NCI-H187 (cell line): ENCODE results near the gene ANKRD7.

Source experiments
- DNase-seq, 2 experiments: peaks; one replicate each; lab custom pipeline; 2025; lab: John Stamatoyannopoulos, UW

The ANKRD7 gene, protein sequence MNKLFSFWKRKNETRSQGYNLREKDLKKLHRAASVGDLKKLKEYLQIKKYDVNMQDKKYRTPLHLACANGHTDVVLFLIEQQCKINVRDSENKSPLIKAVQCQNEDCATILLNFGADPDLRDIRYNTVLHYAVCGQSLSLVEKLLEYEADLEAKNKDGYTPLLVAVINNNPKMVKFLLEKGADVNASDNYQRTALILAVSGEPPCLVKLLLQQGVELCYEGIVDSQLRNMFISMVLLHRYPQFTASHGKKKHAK

DNA sequence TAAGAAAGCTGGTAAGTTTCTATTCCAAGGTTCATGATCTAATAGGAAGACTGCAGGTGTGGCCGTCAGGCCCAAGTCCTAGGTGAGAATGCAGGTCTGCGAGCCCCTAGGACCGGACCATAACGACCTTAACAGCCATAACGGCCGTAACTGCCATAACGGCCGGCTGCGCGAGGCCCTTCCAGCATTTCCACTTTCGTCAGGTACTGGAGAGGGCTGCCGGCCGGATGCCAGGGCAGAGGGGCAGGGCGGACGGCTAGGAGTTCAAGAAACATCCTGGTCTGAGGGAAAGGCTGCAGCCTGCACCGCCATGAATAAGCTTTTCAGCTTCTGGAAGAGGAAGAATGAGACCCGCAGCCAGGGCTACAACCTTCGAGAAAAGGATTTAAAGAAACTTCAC is at the start of gene ANKRD7:
Gene ANKRD7, plus strand, starts transcription at position 184 of the 400 bp plus-strand sequence. Its CDS starts 127 bp downstream, at position 311.
- no peak for DNase-seq

- no peak for DNase-seq
Measured at GRCh38 chr7:118175740-118176139, 48.8 kb upstream of the ANKRD7 start.

DNA sequence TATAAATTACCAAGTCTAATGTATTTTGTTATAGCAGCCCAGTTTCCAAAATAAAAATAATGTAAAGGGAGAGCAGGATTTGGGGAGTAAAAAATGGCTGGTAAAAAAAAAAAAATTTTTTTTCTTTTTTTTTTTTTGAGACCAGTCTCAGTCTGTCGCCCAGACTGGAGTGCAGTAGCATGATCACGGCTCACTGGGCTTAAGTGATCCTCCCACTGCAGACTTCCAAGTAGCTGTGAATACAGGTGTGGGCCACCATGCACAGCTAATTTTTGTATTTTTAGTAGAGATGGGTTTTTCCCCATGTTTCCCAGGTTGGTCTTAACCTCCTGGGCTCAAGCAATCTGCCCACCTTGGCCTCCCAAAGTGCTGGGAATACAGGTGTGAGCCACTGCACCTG is 45.3 kb upstream of the ANKRD7 start:
- DNase-seq: no peak

DNA sequence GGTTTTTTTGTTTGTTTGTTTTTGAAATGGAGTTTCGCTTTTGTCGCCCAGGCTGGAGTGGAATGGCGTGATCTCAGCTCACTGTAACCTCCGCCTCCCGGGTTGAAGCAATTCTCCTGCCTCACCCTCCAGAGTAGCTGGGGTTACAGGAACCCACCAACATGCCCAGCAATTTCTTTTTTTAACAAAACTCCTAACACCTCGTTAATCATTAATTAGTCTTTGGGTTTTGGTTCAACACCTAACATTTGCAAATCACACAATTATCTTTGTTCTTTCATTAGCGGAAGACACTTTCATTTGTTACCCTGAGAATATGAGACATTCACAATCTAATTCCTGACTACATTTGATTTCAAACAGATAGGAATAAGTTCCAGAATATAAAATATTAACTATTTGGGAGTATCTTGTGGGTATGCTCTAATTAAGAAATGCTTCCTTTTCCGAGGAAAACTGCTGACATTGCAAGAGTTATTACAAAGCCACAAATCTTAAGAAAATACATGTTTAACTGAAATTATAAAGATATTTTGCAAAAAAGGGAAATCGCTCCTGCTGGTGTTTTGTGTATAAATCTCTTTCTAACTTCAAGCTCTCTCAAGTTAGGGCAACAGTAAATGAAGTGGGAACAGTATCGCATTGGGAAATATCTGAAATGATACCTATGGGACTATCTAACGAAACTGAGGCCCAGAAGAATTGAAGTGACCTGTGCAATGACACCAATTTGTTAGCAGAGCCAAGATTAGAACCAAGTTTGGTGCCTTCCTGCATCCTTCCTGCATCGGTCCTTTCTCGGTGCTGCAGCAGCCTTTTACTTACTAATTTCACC is 41.7 kb upstream of the ANKRD7 start:
- DNase-seq: no peak

DNA sequence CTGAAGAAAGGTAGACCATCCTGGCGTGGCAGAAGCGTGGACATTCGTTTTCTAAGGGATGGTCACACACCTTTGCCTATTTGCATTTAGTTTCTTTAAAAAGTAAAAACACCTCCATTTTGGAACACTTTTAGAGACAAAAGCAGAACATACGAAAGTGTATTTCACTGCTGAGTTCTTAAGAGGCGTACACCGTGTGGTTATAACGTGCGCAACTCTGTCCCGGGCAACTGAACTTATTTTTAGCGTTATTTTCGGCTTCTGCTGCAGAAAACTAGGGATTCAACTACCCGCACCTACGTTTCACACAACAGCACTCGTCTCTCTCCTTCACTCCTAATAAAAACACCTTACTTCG is 41.1 kb upstream of the ANKRD7 start:
- DNase-seq: peak in 1 of 2 experiments; percentile 51

- peak; percentile 94 to 98 for DNase-seq
Measured at GRCh38 chr7:118183786-118184564, 40.5 kb upstream of the ANKRD7 start, which contains the start of gene LSM8. Gene LSM8 (plus strand): TSS chr7:118184164. CDS start chr7:118184224, 60 bp downstream.

DNA sequence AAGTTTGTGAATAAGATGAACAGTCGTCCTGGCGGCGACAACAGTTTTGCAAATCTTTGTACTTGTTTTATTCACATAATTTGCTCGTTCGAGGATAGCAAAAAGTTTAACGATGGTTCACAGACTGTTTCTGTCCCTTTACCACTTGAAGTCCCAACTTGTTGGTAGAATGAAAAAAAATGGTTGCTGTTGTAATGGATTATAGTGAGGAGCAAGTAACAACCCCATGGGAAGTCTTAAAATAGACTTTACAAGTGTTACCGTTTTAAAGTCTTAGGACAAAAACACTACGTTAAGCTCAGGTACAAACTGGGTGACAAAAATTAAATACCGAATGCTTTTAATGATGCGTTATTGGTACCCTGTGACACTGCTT is 40.0 kb upstream of the ANKRD7 start:
- DNase-seq: no peak

- no peak for DNase-seq
Measured at GRCh38 chr7:118185163-118185860, 39.2 kb upstream of the ANKRD7 start.

GRCh38 chr7:118186501-118186900 is 38.0 kb upstream of the ANKRD7 start:
- no peak for DNase-seq

- no peak for DNase-seq
Measured at GRCh38 chr7:118194571-118194970, 29.9 kb upstream of the ANKRD7 start.

- DNase-seq: peak; percentile 35 to 38
Measured at GRCh38 chr7:118195837-118196474, 28.5 kb upstream of the ANKRD7 start.

DNA sequence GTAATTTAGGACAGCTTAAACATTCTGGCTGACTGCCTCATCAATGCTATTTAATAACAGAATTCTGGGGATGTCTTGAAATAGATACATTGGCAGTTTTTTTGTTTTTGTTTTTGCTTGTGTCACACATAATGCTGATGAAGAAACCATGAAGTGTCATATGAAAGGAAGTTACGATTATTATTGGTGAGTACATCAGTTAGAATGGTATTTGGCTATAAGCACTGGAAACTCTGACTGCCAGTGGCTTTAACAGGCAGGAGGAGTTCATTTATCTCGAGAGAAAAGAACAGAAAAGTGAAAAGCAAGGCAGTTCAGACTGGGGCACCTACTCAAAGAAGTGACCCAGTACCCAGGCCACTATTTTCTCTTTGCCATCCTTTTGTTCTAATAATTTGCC is 22.4 kb upstream of the ANKRD7 start:
- no peak for DNase-seq

GRCh38 chr7:118214051-118214832 is 10.3 kb upstream of the ANKRD7 start:
- DNase-seq: peak; percentile 55

GRCh38 chr7:118214833-118215182 is 9.7 kb upstream of the ANKRD7 start:
- DNase-seq: no peak

DNA sequence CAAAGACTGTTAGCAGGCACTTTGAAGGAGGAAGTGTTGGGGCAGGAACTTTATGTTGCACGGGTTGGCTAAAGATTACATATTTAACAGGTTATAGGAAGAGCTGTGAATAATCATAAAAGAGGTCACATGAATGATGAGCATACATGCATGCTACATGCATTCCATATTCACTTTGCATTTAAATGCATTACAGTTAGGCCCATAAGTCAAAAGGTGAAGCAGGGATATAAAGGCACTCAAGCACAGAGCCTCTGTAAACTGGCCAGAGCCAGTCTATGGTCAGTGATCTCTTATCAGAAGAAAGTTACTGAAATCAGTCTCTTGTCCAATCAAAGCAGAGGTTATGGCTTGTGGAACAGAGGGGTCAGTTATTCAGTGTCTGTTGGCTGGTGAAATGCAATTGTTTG is 7.3 kb upstream of the ANKRD7 start:
- DNase-seq: no peak

- DNase-seq: no peak
Measured at GRCh38 chr7:118218413-118219156, 5.9 kb upstream of the ANKRD7 start.

- no peak for DNase-seq
Measured at GRCh38 chr7:118219157-118219512, 5.4 kb upstream of the ANKRD7 start.

GRCh38 chr7:118220583-118220982 is 3.9 kb upstream of the ANKRD7 start:
- DNase-seq: no peak

- DNase-seq: no peak
Measured at GRCh38 chr7:118222591-118222990, 1.9 kb upstream of the ANKRD7 start.

GRCh38 chr7:118232837-118233236 is 8.3 kb downstream of the ANKRD7 start:
- DNase-seq: no peak
